ENCODE data around the gene CHD9NB. TPM values are rescaled to one million over a fixed set of nuclear protein-coding genes. Genes with fewer than 3 reads are reported as not detected.

The CHD9NB gene
- total RNA-seq, 4 donors from 2014 or later = 0.38 to 0.66 (median 0.51) TPM; not detected in 1

- no peak for TF ChIP-seq CTCF (IDR thresholded peaks at IDR 0.05; ENCODE audit: low read depth)
Observed at GRCh38 chr16:53054670-53055485, 2.2 kb upstream of the CHD9NB start, which contains the start of gene CHD9. CHD9 (plus strand) TSS chr16:53054991; CDS start chr16:53156090, 101,099 bp downstream.

- no peak for TF ChIP-seq CTCF (IDR thresholded peaks at IDR 0.05; ENCODE audit: low read depth)
Observed at GRCh38 chr16:53053967-53054669, 1.4 kb upstream of the CHD9NB start.

- no peak for TF ChIP-seq CTCF (IDR thresholded peaks at IDR 0.05; ENCODE audit: low read depth)
Observed at GRCh38 chr16:53048139-53048915, 4.4 kb downstream of the CHD9NB start.

- TF ChIP-seq CTCF (IDR thresholded peaks at IDR 0.05; ENCODE audit: low read depth) = no peak
Observed at GRCh38 chr16:53045341-53046220, 7.1 kb downstream of the CHD9NB start.

GRCh38 chr16:53043986-53044601 lies 8.6 kb downstream of the CHD9NB start:
- TF ChIP-seq CTCF (IDR thresholded peaks at IDR 0.05; ENCODE audit: low read depth) = no peak

GRCh38 chr16:53043428-53043831 lies 9.3 kb downstream of the CHD9NB start:
- TF ChIP-seq CTCF (IDR thresholded peaks at IDR 0.05; ENCODE audit: low read depth) = no peak
